Natural killer cell treated with Interleukin-12 subunit alpha and Interleukin-12 subunit beta and Interleukin-15 and Interleukin-18, amount 100 ng/mL, for 72 hours (primary cell): ENCODE measurements around the gene TPD52L1. TPM values are rescaled to one million over a fixed set of nuclear protein-coding genes. Genes with fewer than 3 reads are reported as not detected.
A peak's percentile ranks its signal among the peaks of the same experiment; 100 is the strongest.

Experiments
- ATAC-seq, 2 donors: fragments of 150-1000 bp; cut with Tn5 transposase in 1 of 2; sonication (Bioruptor Pico), chemical (Tn5 transposase) in 1 of 2; 2 replicates each; pipeline ENCODE4 v1.10.0; 2021
- DNase-seq: peaks from one replicate; pipeline ENCODE4 v3.0.0; 2022; ENCODE audit warnings: low spot score
- H3K27ac Mint-ChIP-seq, 2 donors: 1 replicate in 1 of 2; 2 replicates in 1 of 2; pipeline ENCODE4 v1.8.0; 2022; ENCODE audit warnings: mixed read lengths in 2 of 2, mild to moderate bottlenecking in 1 of 2, moderate library complexity in 1 of 2
- H3K27me3 Mint-ChIP-seq, 2 donors: 1 replicate in 1 of 2; 2 replicates in 1 of 2; pipeline ENCODE4 v1.8.0; 2022; ENCODE audit warnings: mixed read lengths in 2 of 2
- H3K36me3 Mint-ChIP-seq: one replicate; pipeline ENCODE4 v1.8.0; 2022; ENCODE audit warnings: mixed read lengths
- H3K4me1 Mint-ChIP-seq, 2 donors: 1 replicate in 1 of 2; 2 replicates in 1 of 2; pipeline ENCODE4 v1.8.0; 2022; ENCODE audit warnings: low read depth in 2 of 2, mixed read lengths in 2 of 2, mild to moderate bottlenecking in 1 of 2
- H3K4me3 Mint-ChIP-seq: one replicate; pipeline ENCODE4 v1.8.0; 2022; ENCODE audit warnings: mixed read lengths
- H3K9me3 Mint-ChIP-seq: 2 replicates; pipeline ENCODE4 v1.8.0; 2022; ENCODE audit warnings: mixed read lengths
- total RNA-seq, 2 donors: library from RNA; stranded (reverse); gene quantifications; one replicate each; pipeline ENCODE4 v1.2.3, GENCODE V29; 2022

TPD52L1 gene
- total RNA-seq, 2 donors from 2014 or later, result not detected

- no peak for ATAC-seq
- Mint-ChIP-seq H3K4me3 (no peak overlapping the region), H3K4me1 (no peaks in the 10 kb centered on the region), H3K36me3 (no peaks in the 10 kb centered on the region), H3K27ac (no peak overlapping the region), H3K27me3 (peaks cover 15 to 23% of the 10 kb centered on the region in 2 donors), H3K9me3 (no peaks in the 10 kb centered on the region)
- DNase-seq, result no peak
Measured at GRCh38 chr6:125170376-125170775, 16.8 kb downstream of the TPD52L1 start.

- no peaks in the 10 kb centered on the region for H3K36me3 Mint-ChIP-seq
- DNase-seq, result no peak
- no peak for ATAC-seq
- H3K27ac Mint-ChIP-seq, result no peak overlapping the region
- H3K9me3 Mint-ChIP-seq, result no peaks in the 10 kb centered on the region
- H3K4me1 Mint-ChIP-seq, result no peaks in the 10 kb centered on the region
- H3K27me3 Mint-ChIP-seq, result peaks cover 19 to 29% of the 10 kb centered on the region in 2 donors
- H3K4me3 Mint-ChIP-seq, result no peak overlapping the region
Measured at GRCh38 chr6:125173341-125174095, 19.9 kb downstream of the TPD52L1 start.

- no peaks in the 10 kb centered on the region for H3K4me1 Mint-ChIP-seq
- H3K27me3 Mint-ChIP-seq, result peaks cover 15 to 28% of the 10 kb centered on the region in 2 donors
- no peaks in the 10 kb centered on the region for H3K9me3 Mint-ChIP-seq
- no peaks in the 10 kb centered on the region for H3K36me3 Mint-ChIP-seq
- no peak for DNase-seq
- ATAC-seq, result no peak
- no peak overlapping the region for H3K4me3 Mint-ChIP-seq
- no peak overlapping the region for H3K27ac Mint-ChIP-seq
Measured at GRCh38 chr6:125174626-125175025, 21.1 kb downstream of the TPD52L1 start.

- Mint-ChIP-seq H3K4me3 (no peak overlapping the region), H3K27me3 (peaks cover 11 to 30% of the 10 kb centered on the region in 2 donors), H3K27ac (no peak overlapping the region), H3K9me3 (no peaks in the 10 kb centered on the region), H3K36me3 (no peaks in the 10 kb centered on the region), H3K4me1 (no peaks in the 10 kb centered on the region)
- DNase-seq, result no peak
- ATAC-seq, result no peak
Measured at GRCh38 chr6:125175466-125176048, 22.0 kb downstream of the TPD52L1 start.

GRCh38 chr6:125182237-125183008 lies 28.9 kb downstream of the TPD52L1 start:
- no peaks in the 10 kb centered on the region for H3K9me3 Mint-ChIP-seq
- H3K27me3 Mint-ChIP-seq, result peaks cover 15 to 61% of the 10 kb centered on the region in 2 donors
- no peaks in the 10 kb centered on the region for H3K36me3 Mint-ChIP-seq
- no peak for DNase-seq
- ATAC-seq, result no peak
- no peaks in the 10 kb centered on the region for H3K4me1 Mint-ChIP-seq
- no peak overlapping the region for H3K4me3 Mint-ChIP-seq
- H3K27ac Mint-ChIP-seq, result no peak overlapping the region

- no peak for DNase-seq
- no peak overlapping the region for H3K27ac Mint-ChIP-seq
- H3K4me3 Mint-ChIP-seq, result no peak overlapping the region
- no peaks in the 10 kb centered on the region for H3K36me3 Mint-ChIP-seq
- H3K27me3 Mint-ChIP-seq, result peaks cover 15 to 60% of the 10 kb centered on the region in 2 donors
- H3K9me3 Mint-ChIP-seq, result no peaks in the 10 kb centered on the region
- ATAC-seq, result no peak
- no peaks in the 10 kb centered on the region for H3K4me1 Mint-ChIP-seq
Measured at GRCh38 chr6:125183391-125183790, 29.8 kb downstream of the TPD52L1 start.

GRCh38 chr6:125188037-125188436 lies 34.5 kb downstream of the TPD52L1 start:
- Mint-ChIP-seq H3K4me1 (peaks cover 3 to 9% of the 10 kb centered on the region in 2 donors), H3K27me3 (peaks cover 6 to 21% of the 10 kb centered on the region in 2 donors), H3K36me3 (no peaks in the 10 kb centered on the region), H3K4me3 (no peak overlapping the region), H3K9me3 (no peaks in the 10 kb centered on the region), H3K27ac (no peak overlapping the region)
- DNase-seq (no peak), ATAC-seq (no peak)

- no peak for ATAC-seq
Measured at GRCh38 chr6:125188594-125189203, 35.1 kb downstream of the TPD52L1 start.

GRCh38 chr6:125189494-125189893 lies 35.9 kb downstream of the TPD52L1 start:
- no peak overlapping the region for H3K27ac Mint-ChIP-seq

More at GRCh38 chr6:125188594-125189203, 35.1 kb downstream of the TPD52L1 start:
- Mint-ChIP-seq H3K4me1 (peaks cover 3 to 9% of the 10 kb centered on the region in 2 donors), H3K4me3 (no peak overlapping the region), H3K9me3 (no peaks in the 10 kb centered on the region), H3K27ac (no peak overlapping the region), H3K27me3 (peaks cover 4 to 15% of the 10 kb centered on the region in 2 donors), H3K36me3 (no peaks in the 10 kb centered on the region)
- no peak for DNase-seq

GRCh38 chr6:125190667-125191066 lies 37.1 kb downstream of the TPD52L1 start:
- Mint-ChIP-seq H3K9me3 (no peaks in the 10 kb centered on the region), H3K4me3 (no peak overlapping the region), H3K27me3 (no peaks in the 10 kb centered on the region), H3K27ac (no peak overlapping the region), H3K4me1 (peaks cover 3 to 9% of the 10 kb centered on the region in 2 donors), H3K36me3 (no peaks in the 10 kb centered on the region)
- ATAC-seq, result no peak
- DNase-seq, result no peak

More at GRCh38 chr6:125189494-125189893, 35.9 kb downstream of the TPD52L1 start:
- Mint-ChIP-seq H3K36me3 (no peaks in the 10 kb centered on the region), H3K27me3 (peaks cover under 1 to 10% of the 10 kb centered on the region in 2 donors), H3K4me3 (no peak overlapping the region), H3K9me3 (no peaks in the 10 kb centered on the region), H3K4me1 (peaks cover 3 to 9% of the 10 kb centered on the region in 2 donors)
- DNase-seq, result no peak
- no peak for ATAC-seq

GRCh38 chr6:125191916-125192609 lies 38.5 kb downstream of the TPD52L1 start:
- Mint-ChIP-seq H3K27me3 (no peaks in the 10 kb centered on the region), H3K27ac (no peak overlapping the region), H3K4me1 (peaks cover 3 to 9% of the 10 kb centered on the region in 2 donors), H3K36me3 (no peaks in the 10 kb centered on the region), H3K4me3 (no peak overlapping the region), H3K9me3 (no peaks in the 10 kb centered on the region)
- DNase-seq (peak; percentile 73), ATAC-seq (peak; percentile 77 to 84)

GRCh38 chr6:125192610-125192930 lies 39.0 kb downstream of the TPD52L1 start:
- Mint-ChIP-seq H3K27me3 (no peaks in the 10 kb centered on the region), H3K36me3 (no peaks in the 10 kb centered on the region), H3K27ac (no peak overlapping the region), H3K4me3 (no peak overlapping the region), H3K4me1 (peaks cover 3 to 9% of the 10 kb centered on the region in 2 donors), H3K9me3 (no peaks in the 10 kb centered on the region)
- ATAC-seq, result no peak
- no peak for DNase-seq

- Mint-ChIP-seq H3K27ac (no peak overlapping the region), H3K4me3 (no peak overlapping the region), H3K27me3 (no peaks in the 10 kb centered on the region), H3K36me3 (no peaks in the 10 kb centered on the region), H3K4me1 (peaks cover 3 to 9% of the 10 kb centered on the region in 2 donors), H3K9me3 (no peaks in the 10 kb centered on the region)
- ATAC-seq, result no peak
- DNase-seq, result no peak
Measured at GRCh38 chr6:125193208-125193607, 39.6 kb downstream of the TPD52L1 start.
